C4-2B (cell line): ENCODE data around the gene PHRF1.
A peak's percentile ranks its signal among the peaks of the same experiment; 100 is the strongest.

ENCODE experiments used
- H3K27ac ChIP-seq: fragments of 450-650 bp; 2 replicates; pipeline ENCODE4 v1.5.1; 2017
- ZFX ChIP-seq: fragments of 450-650 bp; IDR thresholded peaks from 2 replicates; pipeline ENCODE4 v1.6.1; 2017
- TF ChIP-seq, protein P1 (sequence below): fragments of 450-650 bp; conservative IDR thresholded peaks from 2 replicates; pipeline ENCODE4 v1.5.1; 2017; ENCODE audit warnings: mild to moderate bottlenecking

PHRF1 gene

DNA sequence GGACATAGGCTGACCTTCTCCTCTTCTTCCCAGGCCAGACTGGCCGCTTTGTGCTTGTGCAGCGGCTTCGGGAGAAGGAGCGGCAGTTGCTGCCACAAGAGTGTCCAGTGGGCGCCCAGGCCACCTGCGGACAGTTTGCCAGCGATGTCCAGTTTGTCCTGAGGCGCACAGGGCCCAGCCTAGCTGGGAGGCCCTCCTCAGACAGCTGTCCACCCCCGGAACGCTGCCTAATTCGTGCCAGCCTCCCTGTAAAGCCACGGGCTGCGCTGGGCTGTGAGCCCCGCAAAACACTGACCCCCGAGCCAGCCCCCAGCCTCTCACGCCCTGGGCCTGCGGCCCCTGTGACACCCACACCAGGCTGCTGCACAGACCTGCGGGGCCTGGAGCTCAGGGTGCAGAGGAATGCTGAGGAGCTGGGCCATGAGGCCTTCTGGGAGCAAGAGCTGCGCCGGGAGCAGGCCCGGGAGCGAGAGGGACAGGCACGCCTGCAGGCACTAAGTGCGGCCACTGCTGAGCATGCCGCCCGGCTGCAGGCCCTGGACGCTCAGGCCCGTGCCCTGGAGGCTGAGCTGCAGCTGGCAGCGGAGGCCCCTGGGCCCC lies 14.1 kb upstream of the PHRF1 start:
- TF ChIP-seq ZFX, result no peak
- TF ChIP-seq, protein P1, sequence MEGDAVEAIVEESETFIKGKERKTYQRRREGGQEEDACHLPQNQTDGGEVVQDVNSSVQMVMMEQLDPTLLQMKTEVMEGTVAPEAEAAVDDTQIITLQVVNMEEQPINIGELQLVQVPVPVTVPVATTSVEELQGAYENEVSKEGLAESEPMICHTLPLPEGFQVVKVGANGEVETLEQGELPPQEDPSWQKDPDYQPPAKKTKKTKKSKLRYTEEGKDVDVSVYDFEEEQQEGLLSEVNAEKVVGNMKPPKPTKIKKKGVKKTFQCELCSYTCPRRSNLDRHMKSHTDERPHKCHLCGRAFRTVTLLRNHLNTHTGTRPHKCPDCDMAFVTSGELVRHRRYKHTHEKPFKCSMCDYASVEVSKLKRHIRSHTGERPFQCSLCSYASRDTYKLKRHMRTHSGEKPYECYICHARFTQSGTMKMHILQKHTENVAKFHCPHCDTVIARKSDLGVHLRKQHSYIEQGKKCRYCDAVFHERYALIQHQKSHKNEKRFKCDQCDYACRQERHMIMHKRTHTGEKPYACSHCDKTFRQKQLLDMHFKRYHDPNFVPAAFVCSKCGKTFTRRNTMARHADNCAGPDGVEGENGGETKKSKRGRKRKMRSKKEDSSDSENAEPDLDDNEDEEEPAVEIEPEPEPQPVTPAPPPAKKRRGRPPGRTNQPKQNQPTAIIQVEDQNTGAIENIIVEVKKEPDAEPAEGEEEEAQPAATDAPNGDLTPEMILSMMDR, result no peak
- peak overlapping the region; percentile 99 for H3K27ac ChIP-seq

- no peak for TF ChIP-seq ZFX
- TF ChIP-seq, protein P1, result no peak
- peak overlapping the region; percentile 56 for H3K27ac ChIP-seq
Observed at GRCh38 chr11:563066-563811, 13.0 kb upstream of the PHRF1 start.

GRCh38 chr11:563812-564578 lies 12.3 kb upstream of the PHRF1 start:
- TF ChIP-seq ZFX, result no peak
- TF ChIP-seq, protein P1, result no peak

GRCh38 chr11:565921-566509 lies 10.3 kb upstream of the PHRF1 start:
- TF ChIP-seq, protein P1, result no peak
- no peak for TF ChIP-seq ZFX
- no peak overlapping the region for H3K27ac ChIP-seq

More at GRCh38 chr11:563812-564578, 12.3 kb upstream of the PHRF1 start:
- H3K27ac ChIP-seq, result peak overlapping the region; percentile 56

DNA sequence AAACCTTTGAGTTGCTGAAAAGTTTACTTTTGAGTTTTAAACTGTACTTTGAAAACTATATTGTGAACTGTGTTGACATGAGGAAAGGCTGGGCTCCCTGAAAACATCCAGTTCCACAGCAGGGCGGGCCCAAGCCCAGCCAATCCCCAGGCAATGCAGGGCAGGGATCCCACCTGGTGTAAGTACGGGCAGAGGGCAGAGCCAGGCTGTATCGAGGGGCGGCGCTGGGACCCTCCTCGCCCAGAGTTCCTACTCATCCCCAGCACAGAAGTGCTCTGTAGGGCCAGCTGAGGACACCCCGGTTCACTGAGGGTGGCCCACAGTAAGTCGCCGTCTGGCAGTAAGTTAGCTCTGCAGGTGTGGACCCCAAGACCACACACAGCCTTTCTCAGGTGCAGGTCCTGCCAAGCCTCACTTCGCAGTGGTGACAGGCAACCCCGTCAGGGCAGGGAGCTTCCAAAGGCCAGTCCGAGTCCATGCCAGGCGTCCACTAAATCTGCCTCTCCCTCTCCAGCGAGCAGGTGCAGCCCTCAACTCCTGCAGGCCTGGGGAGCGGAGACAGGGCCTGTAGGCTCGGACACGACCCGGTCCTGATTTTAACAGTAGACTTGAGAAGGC lies 9.2 kb upstream of the PHRF1 start:
- TF ChIP-seq, protein P1, result no peak
- no peak for TF ChIP-seq ZFX
- H3K27ac ChIP-seq, result no peak overlapping the region; the same call in 1 of the 2 replicates

DNA sequence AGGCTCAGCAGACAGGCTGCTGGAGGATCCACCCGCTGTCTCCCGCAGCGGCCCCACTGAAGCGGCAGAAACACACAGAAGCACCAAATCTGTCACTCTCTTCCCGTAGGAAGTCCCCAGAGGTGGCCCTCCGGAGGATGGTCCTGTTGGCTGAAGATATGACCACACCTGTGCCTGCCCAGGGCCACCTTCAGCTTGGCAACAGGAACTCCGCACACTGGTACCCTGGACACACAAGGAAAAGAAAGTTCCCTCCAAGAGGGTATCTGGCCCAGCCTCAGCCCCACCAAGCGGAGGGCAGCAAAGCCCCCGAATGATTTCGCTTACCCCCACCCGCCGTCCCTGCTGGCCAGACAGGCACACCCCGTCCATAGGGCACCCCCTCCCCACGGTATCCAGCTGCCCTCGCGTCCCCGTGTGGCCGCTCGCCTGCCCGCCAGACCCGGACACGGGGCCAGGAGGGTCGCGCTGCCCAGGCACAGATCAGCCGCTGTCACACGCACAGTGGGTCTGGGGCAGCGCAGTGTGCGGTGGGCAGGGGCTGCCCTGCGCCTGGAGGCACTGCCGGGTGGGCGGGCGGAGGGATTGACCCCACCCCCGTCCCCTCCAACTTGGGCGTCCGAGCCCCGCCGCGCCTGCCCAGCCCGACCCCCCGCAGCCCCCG lies 8.5 kb upstream of the PHRF1 start:
- peak overlapping the region; percentile 90 for H3K27ac ChIP-seq
- TF ChIP-seq ZFX, result no peak
- TF ChIP-seq, protein P1, result no peak
